Body of pancreas (tissue), 4 donors: ENCODE data around the gene CFAP90.

Source experiments
- CTCF ChIP-seq, 7 experiments: fragments of 450-650 bp in 4 of 7; fragments of 200-600 bp in 3 of 7; sonication (generic) in 3 of 7; IDR thresholded peaks; one replicate each; pipeline ENCODE4 v1.5.1; 2016 to 2019; ENCODE audit warnings: antibody characterized with exemption in 7 of 7
- POLR2A ChIP-seq, 3 donors: fragments of 450-650 bp; IDR thresholded peaks; one replicate each; pipeline ENCODE4 v1.6.1; 2016; ENCODE audit warnings: antibody characterized with exemption in 3 of 3, mild to moderate bottlenecking in 2 of 3

DNA sequence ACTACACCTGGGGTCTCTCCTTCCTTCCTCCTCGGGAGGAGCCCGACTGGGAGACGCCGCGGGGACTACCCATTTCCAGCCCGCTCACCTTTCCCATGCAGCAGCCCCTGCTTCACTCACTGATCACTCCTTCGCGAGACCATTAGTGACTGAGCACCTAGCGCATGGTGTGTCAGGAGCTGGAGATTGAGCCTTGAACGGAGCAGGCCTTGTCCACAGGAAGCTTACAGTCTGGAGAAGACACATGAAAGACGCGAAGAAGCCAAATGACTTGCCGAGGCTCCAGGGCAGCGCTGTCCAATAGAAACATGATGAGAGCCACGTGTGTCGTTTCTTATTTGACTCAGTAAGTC is 283 bp upstream of the CFAP90 start:
- no peak for TF ChIP-seq CTCF (IDR thresholded peaks at IDR 0.05)
- TF ChIP-seq POLR2A (IDR thresholded peaks at IDR 0.05) = no peak
